H1 (cell line): ENCODE results near the gene PKMYT1. TPM values are rescaled to one million over a fixed set of nuclear protein-coding genes. Genes with fewer than 3 reads are reported as not detected.

Experiments
- CTCF ChIA-PET: fragments of 300-600 bp; sonication (Branson Sonifier 250); formaldehyde crosslinking; loops from one replicate; lab custom pipeline; 2021; ENCODE audit not compliant: partially characterized antibody; lab: Charles Lee
- POLR2A ChIA-PET: fragments of 300-600 bp; sonication (Branson Sonifier 250); formaldehyde crosslinking; loops from one replicate; lab custom pipeline; 2021; ENCODE audit warnings: inconsistent platforms; ENCODE audit not compliant: partially characterized antibody; lab: Charles Lee
- DNase-seq, 2 experiments: peaks; one replicate each; pipeline versions ENCODE4 v3.0.0 to v3.0.0-alpha.2; 2010 to 2022; ENCODE audit warnings: low spot score in 2 of 2, low read depth in 1 of 2, mixed read lengths in 1 of 2
- FAIRE-seq: peaks from 2 replicates; lab custom pipeline; 2011; peaks lifted over from hg19 to GRCh38; lab: Jason Lieb, UNC
- H2AFZ ChIP-seq: 2 replicates; pipeline ENCODE4 v1.8.1; 2012; ENCODE audit warnings: low read length, inconsistent platforms
- H2AK5ac ChIP-seq: 2 replicates; pipeline ENCODE4 v1.6.1; 2013; ENCODE audit warnings: low read depth, low read length
- H2BK120ac ChIP-seq: replicated peaks from 2 replicates; pipeline ENCODE3; 2013; ENCODE audit warnings: low read depth, low read length, inconsistent platforms
- H2BK12ac ChIP-seq: 2 replicates; pipeline ENCODE4 v1.6.1; 2013; ENCODE audit warnings: low read depth, low read length
- H2BK15ac ChIP-seq: 2 replicates; pipeline ENCODE4 v1.6.1; 2013; ENCODE audit warnings: low read length
- H2BK20ac ChIP-seq: 2 replicates; pipeline ENCODE4 v1.6.1; 2013; ENCODE audit warnings: low read length
- H2BK5ac ChIP-seq: 2 replicates; pipeline ENCODE4 v1.6.1; 2013; ENCODE audit warnings: low read depth, low read length
- H3K14ac ChIP-seq: 2 replicates; pipeline ENCODE4 v1.6.1; 2013; ENCODE audit warnings: inconsistent platforms; ENCODE audit not compliant: insufficient read length
- H3K18ac ChIP-seq: 2 replicates; pipeline ENCODE4 v1.6.1; 2013; ENCODE audit warnings: low read length; ENCODE audit errors: extremely low read depth
- H3K23ac ChIP-seq: 2 replicates; pipeline ENCODE4 v1.6.1; 2013; ENCODE audit warnings: inconsistent platforms; ENCODE audit not compliant: insufficient read length
- H3K23me2 ChIP-seq: 2 replicates; pipeline ENCODE4 v1.6.1; 2013; ENCODE audit warnings: low read depth, low read length
- H3K27ac ChIP-seq: 2 replicates; pipeline ENCODE4 v1.6.1; 2011; ENCODE audit warnings: low read depth, low read length, inconsistent platforms
- H3K27me3 ChIP-seq, 4 experiments: replicated peaks in 1 of 4; 1 replicate in 1 of 4; 2 replicates in 3 of 4; pipeline versions ENCODE4 v1.6.1 to v1.8.1; 2011 to 2013; ENCODE audit warnings: low read length in 3 of 4, mild to moderate bottlenecking in 3 of 4, inconsistent platforms in 2 of 4, mixed read lengths in 2 of 4, moderate library complexity in 1 of 4; ENCODE audit not compliant: control insufficient read depth in 3 of 4, insufficient read depth in 3 of 4; ENCODE audit errors: extremely low read depth in 1 of 4
- H3K36me3 ChIP-seq, 4 experiments: 2 replicates each; pipeline versions ENCODE4 v1.6.1 to v1.8.1; 2011 to 2013; ENCODE audit warnings: mild to moderate bottlenecking in 4 of 4, low read length in 3 of 4, moderate library complexity in 2 of 4, control low read depth in 1 of 4, inconsistent platforms in 1 of 4; ENCODE audit not compliant: insufficient read depth in 4 of 4, control insufficient read depth in 2 of 4
- H3K4ac ChIP-seq: replicated peaks from 2 replicates; pipeline ENCODE3; 2013; ENCODE audit warnings: low read length, low read depth, mixed read lengths, inconsistent platforms; ENCODE audit not compliant: insufficient read length
- H3K4me1 ChIP-seq, 4 experiments: replicated peaks in 1 of 4; 1 replicate in 1 of 4; 2 replicates in 3 of 4; pipeline versions ENCODE4 v1.6.1 to v1.8.1; 2011 to 2013; ENCODE audit warnings: low read length in 3 of 4, inconsistent platforms in 2 of 4, mixed read lengths in 1 of 4; ENCODE audit not compliant: insufficient read depth in 4 of 4, control insufficient read depth in 3 of 4
- H3K4me2 ChIP-seq, 2 experiments: 2 replicates each; pipeline versions ENCODE4 v1.6.1 to v1.8.1; 2011 to 2013; ENCODE audit warnings: low read depth in 2 of 2, low read length in 2 of 2, control low read depth in 1 of 2, inconsistent platforms in 1 of 2, mild to moderate bottlenecking in 1 of 2; ENCODE audit not compliant: insufficient read depth in 1 of 2
- H3K4me3 ChIP-seq, 4 experiments: fragments of 200-600, 300-600 bp in 1 of 4; sonication (generic), shearing (Covaris generic), sonication (Bioruptor Twin) in 1 of 4; 2 replicates each; pipeline versions ENCODE4 v1.5.1 to v1.8.1; 2011 to 2016; ENCODE audit warnings: low read length in 4 of 4, low read depth in 3 of 4, control low read depth in 2 of 4, inconsistent platforms in 2 of 4, mild to moderate bottlenecking in 2 of 4, mixed read lengths in 1 of 4, moderate library complexity in 1 of 4; ENCODE audit not compliant: insufficient read depth in 2 of 4; ENCODE audit errors: extremely low read depth in 1 of 4
- H3K56ac ChIP-seq: replicated peaks from 2 replicates; pipeline ENCODE3; 2013; ENCODE audit warnings: low read depth, mild to moderate bottlenecking, mixed read lengths, low read length, inconsistent platforms; ENCODE audit not compliant: insufficient read length
- H3K79me1 ChIP-seq: 2 replicates; pipeline ENCODE4 v1.6.1; 2013; ENCODE audit warnings: low read depth, low read length, control low read depth
- H3K79me2 ChIP-seq, 2 experiments: 2 replicates each; pipeline versions ENCODE4 v1.6.1 to v1.8.1; 2012 to 2013; ENCODE audit warnings: low read length in 2 of 2, mild to moderate bottlenecking in 2 of 2, inconsistent platforms in 1 of 2; ENCODE audit not compliant: insufficient read depth in 2 of 2, control insufficient read depth in 1 of 2
- H3K9ac ChIP-seq, 4 experiments: replicated peaks in 1 of 4; 1 replicate in 1 of 4; 2 replicates in 3 of 4; pipeline versions ENCODE4 v1.6.1 to v1.8.1; 2011 to 2013; ENCODE audit warnings: low read depth in 3 of 4, low read length in 3 of 4, control low read depth in 2 of 4, mild to moderate bottlenecking in 2 of 4, moderate library complexity in 2 of 4, inconsistent platforms in 1 of 4; ENCODE audit errors: extremely low read depth in 1 of 4
- H3K9me3 ChIP-seq, 2 experiments: 2 replicates each; pipeline versions ENCODE4 v1.6.1 to v1.8.1; 2012 to 2013; ENCODE audit warnings: mild to moderate bottlenecking in 2 of 2, moderate library complexity in 2 of 2, control low read depth in 1 of 2, inconsistent platforms in 1 of 2, low read depth in 1 of 2, low read length in 1 of 2, mixed read lengths in 1 of 2; ENCODE audit not compliant: insufficient read depth in 2 of 2
- H4K20me1 ChIP-seq, 2 experiments: replicated peaks in 1 of 2; 2 replicates each; pipeline versions ENCODE3 to v1.8.1; 2011 to 2013; ENCODE audit warnings: inconsistent platforms in 2 of 2, low read length in 2 of 2, mild to moderate bottlenecking in 1 of 2; ENCODE audit not compliant: insufficient read depth in 2 of 2, control insufficient read depth in 1 of 2
- H4K5ac ChIP-seq: 2 replicates; pipeline ENCODE4 v1.6.1; 2013; ENCODE audit warnings: low read length, low read depth, mixed read lengths, inconsistent platforms; ENCODE audit not compliant: insufficient read length
- H4K8ac ChIP-seq: 2 replicates; pipeline ENCODE4 v1.8.0; 2013; ENCODE audit warnings: mild to moderate bottlenecking, moderate library complexity, low read length, inconsistent platforms; ENCODE audit not compliant: insufficient read depth; ENCODE audit errors: extremely low read depth
- H4K91ac ChIP-seq: replicated peaks from 2 replicates; pipeline ENCODE3; 2013; ENCODE audit warnings: low read length, mixed read lengths, inconsistent platforms; ENCODE audit not compliant: insufficient read length
- CTBP2 ChIP-seq: IDR thresholded peaks from 2 replicates; pipeline ENCODE4 v1.7.0; 2011; ENCODE audit warnings: borderline replicate concordance, mild to moderate bottlenecking, moderate library complexity, mixed read lengths, low read length; ENCODE audit not compliant: insufficient read depth, insufficient read length
- CTCF ChIP-seq, 3 experiments: IDR thresholded peaks; 1 replicate in 2 of 3; 2 replicates in 1 of 3; pipeline versions ENCODE4 v1.5.1 to v1.6.1; 2011; ENCODE audit warnings: low read length in 3 of 3, mild to moderate bottlenecking in 3 of 3, inconsistent platforms in 2 of 3, low read depth in 1 of 3, moderate library complexity in 1 of 3; ENCODE audit not compliant: insufficient read depth in 1 of 3; ENCODE audit errors: control extremely low read depth in 1 of 3
- E2F6 ChIP-seq: IDR thresholded peaks from 2 replicates; pipeline ENCODE4 v1.6.1; 2012; ENCODE audit warnings: inconsistent platforms
- KDM5A ChIP-seq: fragments of 200-600 bp; IDR thresholded peaks from 2 replicates; pipeline ENCODE4 v1.7.1; 2012; ENCODE audit warnings: mild to moderate bottlenecking, low read length, inconsistent platforms, mixed read lengths
- NANOG ChIP-seq: IDR thresholded peaks from 2 replicates; pipeline ENCODE4 v1.6.1; 2011; ENCODE audit warnings: low read length, low read depth, mild to moderate bottlenecking, inconsistent platforms; ENCODE audit not compliant: insufficient read depth, poor library complexity, severe bottlenecking
- SIX5 ChIP-seq: IDR thresholded peaks from 2 replicates; pipeline ENCODE4 v1.6.1; 2011; ENCODE audit warnings: mild to moderate bottlenecking, low read depth, low read length
- TAF1 ChIP-seq: IDR thresholded peaks from 2 replicates; pipeline ENCODE4 v1.6.1; 2011; ENCODE audit warnings: mild to moderate bottlenecking, low read depth, low read length
- WGBS, 2 experiments: shearing (Covaris generic) in 1 of 2; methylation state at CpG; one replicate each; pipeline versions ENCODE4 v1.1.6 to v1.1.7; 2013 to 2015; ENCODE audit warnings: low lambda C conversion rate in 2 of 2, mixed read lengths in 2 of 2, inconsistent platforms in 1 of 2, low coverage in 1 of 2, missing lambda C conversion rate in 1 of 2; ENCODE audit not compliant: insufficient replicate concordance in 2 of 2, insufficient coverage in 1 of 2, insufficient read length in 1 of 2; ENCODE audit errors: extremely low coverage in 1 of 2, missing lambda C conversion rate in 1 of 2; 5-methylcytosine and 5-hydroxymethylcytosine counted together
- polyA plus RNA-seq, 7 experiments: library from polyadenylated mRNA; depleted of rRNA in 3 of 7; stranded (reverse) in 5 of 7; unstranded in 2 of 7; fragments of >200 nt in 5 of 7; fragments of 200-250 nt in 2 of 7; gene quantifications; 1 replicate in 5 of 7; 2 replicates in 1 of 7; 4 replicates in 1 of 7; pipeline versions ENCODE4 v1.2.1 to v1.2.3, GENCODE V29; 2011 to 2013; ENCODE audit warnings: missing spikeins in 2 of 7, mixed read lengths in 2 of 7
- total RNA-seq: library from RNA; stranded (reverse); fragmentation: NEBNext Ultra II Directional; extraction: Animal tissue kit (Norgen Biotek cat#: 25700); gene quantifications from 2 replicates; pipeline ENCODE4 v1.2.1, GENCODE V29; 2021

PKMYT1 gene
- total and polyA plus RNA-seq, 2 of the 8 experiments (the other 6 are each of a cell fraction or from before 2014, with no cell fraction given), result 74.7 to 85.2 TPM

GRCh38 chr16:3021449-3022207 is 41.4 kb upstream of the PKMYT1 start:
- Histone ChIP-seq H2BK12ac (peak overlapping the region; percentile 33; the same call in 1 of the 2 replicates), H3K23ac (no peak overlapping the region), H3K79me1 (no peaks in the 10 kb centered on the region), H3K4me1 (peaks cover 0 to 20% (median 18%) of the 10 kb centered on the region in 4 experiments; a peak in 6 of 7 replicates), H3K23me2 (peaks cover 24% of the 10 kb centered on the region; the same call in 1 of the 2 replicates), H2AFZ (no peak overlapping the region), H3K9me3 (no peaks in the 10 kb centered on the region), H2BK120ac (no peak overlapping the region), H4K20me1 (peaks cover 5 to 22% of the 10 kb centered on the region in 2 experiments), H3K4ac (peak overlapping the region; percentile 99), H3K4me2 (peak overlapping the region; percentile 83 to 88), H3K14ac (no peak overlapping the region), H4K8ac (peak overlapping the region; percentile 71), H4K5ac (peak overlapping the region; percentile 95), H3K9ac (peak overlapping the region; percentile 39 to 66 (median 62); a peak in 6 of 7 replicates), H3K56ac (no peak overlapping the region), H3K27me3 (no peaks in the 10 kb centered on the region), H2AK5ac (no peak overlapping the region; the same call in 1 of the 2 replicates), H2BK5ac (peak overlapping the region; percentile 94), H3K79me2 (peaks cover 8 to 14% of the 10 kb centered on the region in 2 experiments), H3K36me3 (peaks cover 0 to 12% (median 7%) of the 10 kb centered on the region in 4 experiments; a peak in 7 of 8 replicates), H3K18ac (peak overlapping the region; percentile 85), H3K27ac (peak overlapping the region; percentile 83), H2BK15ac (0 out of 2 replicates have a peak overlapping the region, but pooled peaks have one; percentile 40), H4K91ac (peak overlapping the region; percentile 8), H2BK20ac (no peak overlapping the region), H3K4me3 (peak overlapping the region; percentile 74 to 97 (median 94))
- DNase-seq (peak; percentile 77 to 81), FAIRE-seq (no peak)
- 2% methylated on average over 21 of the region's 25 CpGs; no CpG with 5 or more reads in 1 of the 2 experiments for WGBS, 2 experiments
- ChIA-PET POLR2A (interaction anchor here (0.6 to 35.7 kb wide), 15 partner anchors 5 to 997 kb away, joined by 3 to 1808 read pairs (median 11); partner anchors contain the start of genes BICDL2, CLDN6, CLDN9 and HCFC1R1), CTCF (interaction anchor here (1.0 to 23.8 kb wide), 13 partner anchors 10 to 104 kb away, joined by 3 to 639 read pairs (median 6); partner anchors contain the start of genes CLDN9 and ZSCAN10)
- TF ChIP-seq CTBP2 (peak; percentile 52), KDM5A (no peak), E2F6 (no peak), SIX5 (no peak), NANOG (no peak), TAF1 (peak; percentile 40; the same call in 1 of the 2 replicates), CTCF (IDR thresholded peaks at IDR 0.05; ENCODE audit: control extremely low read depth in 1 of 3, insufficient read depth in 1 of 3, low read depth in 1 of 3, low read length in 3 of 3) (peak; percentile 57 to 76 (median 64))
